OCI-LY3 (cell line): ENCODE results near the gene PRL.

ENCODE experiments used
- H2AFZ ChIP-seq: fragments of 200-600, 300-600 bp; shearing (Covaris generic); 2 replicates; pipeline ENCODE4 v1.6.0; 2014; ENCODE audit warnings: antibody characterized with exemption, low read depth, low read length
- H3K27ac ChIP-seq: fragments of 200-600, 300-600 bp; sonication (generic); 2 replicates; pipeline ENCODE4 v1.5.1; 2014; ENCODE audit warnings: mild to moderate bottlenecking, low read length, moderate library complexity, mixed read lengths
- H3K27me3 ChIP-seq: fragments of 200-600, 300-600 bp; sonication (generic); 2 replicates; pipeline ENCODE4 v1.6.1; 2014; ENCODE audit warnings: low read depth, low read length, mixed read lengths
- H3K36me3 ChIP-seq: fragments of 200-600, 300-600 bp; sonication (generic); replicated peaks from 2 replicates; pipeline ENCODE3; 2014; ENCODE audit warnings: low read depth, low read length, mixed read lengths
- H3K4me1 ChIP-seq: fragments of 300-600, 200-600 bp; sonication (generic); 2 replicates; pipeline ENCODE4 v1.6.1; 2014; ENCODE audit warnings: low read length, mixed read lengths
- H3K4me2 ChIP-seq: fragments of 200-600, 300-600 bp; sonication (generic); 2 replicates; pipeline ENCODE4 v1.6.1; 2014; ENCODE audit warnings: low read length, mixed read lengths
- H3K4me3 ChIP-seq: fragments of 300-600, 200-600 bp; sonication (generic); 2 replicates; pipeline ENCODE4 v1.5.1; 2014; ENCODE audit warnings: antibody characterized with exemption, mild to moderate bottlenecking, low read length, moderate library complexity
- H3K79me2 ChIP-seq: fragments of 300-600, 200-600 bp; shearing (Covaris generic); 2 replicates; pipeline ENCODE4 v1.6.1; 2014; ENCODE audit warnings: mild to moderate bottlenecking, low read length, mixed read lengths
- H3K9ac ChIP-seq: fragments of 300-600, 200-600 bp; shearing (Covaris generic); 2 replicates; pipeline ENCODE4 v1.6.0; 2014; ENCODE audit warnings: mild to moderate bottlenecking, low read length, moderate library complexity
- H3K9me3 ChIP-seq: fragments of 200-600, 300-600 bp; shearing (Covaris generic); 2 replicates; pipeline ENCODE4 v1.6.1; 2014; ENCODE audit warnings: low read length, mixed read lengths; ENCODE audit not compliant: insufficient read depth
- H4K20me1 ChIP-seq: fragments of 200-600, 300-600 bp; sonication (generic); 2 replicates; pipeline ENCODE4 v1.6.1; 2016; ENCODE audit warnings: low read length, mixed read lengths; ENCODE audit not compliant: insufficient read depth
- EZH2phosphoT487 ChIP-seq: fragments of 200-600 bp; shearing (Covaris generic); IDR thresholded peaks from 2 replicates; pipeline ENCODE4 v1.6.1; 2018; ENCODE audit warnings: antibody characterized with exemption, mixed run types, low read depth
- TF ChIP-seq, protein P1 (sequence below): fragments of 200-600, 300-600 bp; sonication (generic); IDR thresholded peaks from 2 replicates; pipeline ENCODE4 v1.5.1; 2014; ENCODE audit warnings: antibody characterized with exemption, low read length, low read depth

PRL gene

DNA sequence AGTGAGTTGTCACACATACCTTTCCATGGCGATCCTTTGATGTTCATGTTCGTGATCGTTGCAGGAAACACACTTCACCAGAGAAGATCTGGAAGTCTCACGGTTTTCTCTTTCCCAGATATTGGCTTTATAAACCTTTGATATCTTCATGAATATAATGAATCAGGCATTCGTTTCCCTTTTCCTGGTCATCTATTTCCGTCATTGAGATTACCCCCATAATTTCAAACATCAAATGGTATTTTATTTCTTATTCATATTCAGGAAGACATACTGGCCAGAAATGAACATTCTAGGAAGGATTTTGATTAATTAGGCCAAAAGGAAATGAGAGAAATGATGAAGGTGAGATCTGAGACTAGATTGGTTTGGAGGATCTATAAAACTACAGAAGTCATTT, at the start of gene PRL:
Gene PRL (minus strand): TSS at position 101 of the 400 bp plus-strand sequence. CDS start 54 bp downstream, at position 47.
- Histone ChIP-seq H3K4me3 (no peak within 1 kb of the TSS), H2AFZ (no peak within 1 kb of the TSS), H3K27ac (no peak within 1 kb of the TSS), H3K4me1 (no peaks in the 10 kb centered on the region), H3K4me2 (no peak within 1 kb of the TSS), H3K9ac (no peak within 1 kb of the TSS), H3K36me3 (no peaks in the 10 kb centered on the region), H4K20me1 (no peaks in the 10 kb centered on the region), H3K79me2 (no peaks in the 10 kb centered on the region), H3K27me3 (no peaks in the 10 kb centered on the region), H3K9me3 (no peaks in the 10 kb centered on the region)
- TF ChIP-seq EZH2phosphoT487, result no peak
- TF ChIP-seq, protein P1, sequence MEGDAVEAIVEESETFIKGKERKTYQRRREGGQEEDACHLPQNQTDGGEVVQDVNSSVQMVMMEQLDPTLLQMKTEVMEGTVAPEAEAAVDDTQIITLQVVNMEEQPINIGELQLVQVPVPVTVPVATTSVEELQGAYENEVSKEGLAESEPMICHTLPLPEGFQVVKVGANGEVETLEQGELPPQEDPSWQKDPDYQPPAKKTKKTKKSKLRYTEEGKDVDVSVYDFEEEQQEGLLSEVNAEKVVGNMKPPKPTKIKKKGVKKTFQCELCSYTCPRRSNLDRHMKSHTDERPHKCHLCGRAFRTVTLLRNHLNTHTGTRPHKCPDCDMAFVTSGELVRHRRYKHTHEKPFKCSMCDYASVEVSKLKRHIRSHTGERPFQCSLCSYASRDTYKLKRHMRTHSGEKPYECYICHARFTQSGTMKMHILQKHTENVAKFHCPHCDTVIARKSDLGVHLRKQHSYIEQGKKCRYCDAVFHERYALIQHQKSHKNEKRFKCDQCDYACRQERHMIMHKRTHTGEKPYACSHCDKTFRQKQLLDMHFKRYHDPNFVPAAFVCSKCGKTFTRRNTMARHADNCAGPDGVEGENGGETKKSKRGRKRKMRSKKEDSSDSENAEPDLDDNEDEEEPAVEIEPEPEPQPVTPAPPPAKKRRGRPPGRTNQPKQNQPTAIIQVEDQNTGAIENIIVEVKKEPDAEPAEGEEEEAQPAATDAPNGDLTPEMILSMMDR, result no peak

GRCh38 chr6:22343864-22344263, 47.0 kb upstream of the PRL start:
- H3K36me3 ChIP-seq, result no peaks in the 10 kb centered on the region
- H3K4me1 ChIP-seq, result no peaks in the 10 kb centered on the region
- H3K27me3 ChIP-seq, result no peaks in the 10 kb centered on the region
- no peak overlapping the region for H3K4me3 ChIP-seq
- H2AFZ ChIP-seq, result no peak overlapping the region
- no peaks in the 10 kb centered on the region for H4K20me1 ChIP-seq
- no peaks in the 10 kb centered on the region for H3K9me3 ChIP-seq
- no peak overlapping the region for H3K27ac ChIP-seq
- H3K9ac ChIP-seq, result no peak overlapping the region
- TF ChIP-seq, protein P1, result peak; percentile 46
- TF ChIP-seq EZH2phosphoT487, result no peak
- H3K4me2 ChIP-seq, result no peak overlapping the region
- no peaks in the 10 kb centered on the region for H3K79me2 ChIP-seq

- H2AFZ ChIP-seq, result peak overlapping the region; percentile 71; the same call in 1 of the 2 replicates
- H3K27me3 ChIP-seq, result no peaks in the 10 kb centered on the region
Measured at GRCh38 chr6:22334778-22335177, 37.9 kb upstream of the PRL start.

GRCh38 chr6:22333802-22334201, 37.0 kb upstream of the PRL start:
- Histone ChIP-seq H3K4me2 (no peak overlapping the region), H3K4me3 (no peak overlapping the region), H4K20me1 (no peaks in the 10 kb centered on the region), H2AFZ (no peak overlapping the region), H3K27ac (no peak overlapping the region), H3K9ac (no peak overlapping the region), H3K9me3 (no peaks in the 10 kb centered on the region), H3K79me2 (no peaks in the 10 kb centered on the region), H3K4me1 (no peaks in the 10 kb centered on the region), H3K36me3 (no peaks in the 10 kb centered on the region), H3K27me3 (no peaks in the 10 kb centered on the region)
- TF ChIP-seq, protein P1, result no peak
- TF ChIP-seq EZH2phosphoT487, result no peak

More at GRCh38 chr6:22334778-22335177, 37.9 kb upstream of the PRL start:
- no peak for TF ChIP-seq EZH2phosphoT487
- TF ChIP-seq, protein P1, result no peak
- peak overlapping the region; percentile 44 for H3K4me2 ChIP-seq
- no peaks in the 10 kb centered on the region for H3K4me1 ChIP-seq
- H3K36me3 ChIP-seq, result no peaks in the 10 kb centered on the region
- H3K27ac ChIP-seq, result no peak overlapping the region
- H3K4me3 ChIP-seq, result 0 out of 2 replicates have a peak overlapping the region, but pooled peaks have one; percentile 25
- H3K79me2 ChIP-seq, result no peaks in the 10 kb centered on the region
- H3K9me3 ChIP-seq, result no peaks in the 10 kb centered on the region
- no peak overlapping the region for H3K9ac ChIP-seq
- no peaks in the 10 kb centered on the region for H4K20me1 ChIP-seq
